PC-3 (cell line): Measurements from ENCODE around the gene CPSF4.

Experiments used
- CTCF ChIP-seq: fragments of 300-600 bp; sonication (generic); conservative IDR thresholded peaks from 2 replicates; pipeline ENCODE4 v1.5.1; 2017; ENCODE audit warnings: antibody characterized with exemption, low read depth, mild to moderate bottlenecking, low read length
- EZH2 ChIP-seq: fragments of 300-600 bp; sonication (generic); IDR thresholded peaks from one replicate; pipeline ENCODE4 v1.6.1; 2017; ENCODE audit warnings: antibody characterized with exemption, mild to moderate bottlenecking, low read length; ENCODE audit not compliant: unreplicated experiment

DNA sequence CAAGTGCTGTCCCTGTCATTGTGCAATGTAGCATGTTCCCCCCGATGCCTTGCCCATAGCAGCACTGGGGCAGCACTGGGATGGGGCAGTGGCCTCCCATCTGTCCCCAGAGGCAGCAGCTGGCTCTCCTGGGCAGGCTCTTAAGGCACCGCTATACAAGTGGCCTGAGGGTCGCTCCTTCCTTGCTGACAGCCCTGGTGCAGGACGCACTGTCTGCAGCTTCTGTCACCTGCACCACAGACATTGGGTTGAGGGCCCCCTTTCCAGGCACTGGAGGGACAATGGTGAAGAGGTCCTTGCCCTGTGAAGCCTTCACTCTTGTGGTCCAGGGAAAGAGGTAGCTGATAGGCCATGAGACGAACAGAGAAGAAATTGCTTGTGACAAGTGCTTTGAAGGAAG lies 10.6 kb downstream of the CPSF4 start:
- no peak for TF ChIP-seq CTCF
- TF ChIP-seq EZH2, result no peak
